ENCODE measurements around the gene AKIP1. TPM values are rescaled to one million over a fixed set of nuclear protein-coding genes. Genes with fewer than 3 reads are reported as not detected.

Gene AKIP1
- total and polyA plus RNA-seq, 2 of the 8 experiments (the other 6 are each of a cell fraction or from before 2014, with no cell fraction given), result 17.8 to 29.6 TPM

- Histone ChIP-seq H3K36me3 (ENCODE audit: control insufficient read depth in 2 of 4, insufficient read depth in 4 of 4, low read length in 3 of 4) (peaks cover 0 to 5% (median 0%) of the 10 kb centered on the region in 4 experiments; a peak in 1 of 8 replicates), H3K4me3 (ENCODE audit: extremely low read depth in 1 of 4, insufficient read depth in 2 of 4, low read depth in 3 of 4, low read length in 4 of 4) (no peak overlapping the region), H3K79me2 (ENCODE audit: control insufficient read depth in 1 of 2, insufficient read depth in 2 of 2, low read length in 2 of 2) (no peaks in the 10 kb centered on the region), H3K9ac (replicated peaks in 1 of 4; ENCODE audit: extremely low read depth in 1 of 4, low read depth in 3 of 4, low read length in 3 of 4) (no peak overlapping the region), H4K8ac (ENCODE audit: extremely low read depth, insufficient read depth, low read length) (no peak overlapping the region), H3K27ac (ENCODE audit: low read depth, low read length) (no peak overlapping the region), H2BK5ac (ENCODE audit: low read depth, low read length) (no peak overlapping the region), H3K27me3 (replicated peaks in 1 of 4; ENCODE audit: control insufficient read depth in 3 of 4, extremely low read depth in 1 of 4, insufficient read depth in 3 of 4, low read length in 3 of 4) (no peaks in the 10 kb centered on the region), H3K4me2 (ENCODE audit: insufficient read depth in 1 of 2, low read depth in 2 of 2, low read length in 2 of 2) (no peak overlapping the region), H4K91ac (replicated peaks; ENCODE audit: insufficient read length, low read length) (no peak overlapping the region), H2BK12ac (ENCODE audit: low read depth, low read length) (no peak overlapping the region), H3K4me1 (replicated peaks in 1 of 4; ENCODE audit: control insufficient read depth in 3 of 4, insufficient read depth in 4 of 4, low read length in 3 of 4) (no peaks in the 10 kb centered on the region), H4K20me1 (replicated peaks in 1 of 2; ENCODE audit: control insufficient read depth in 1 of 2, insufficient read depth in 2 of 2, low read length in 2 of 2) (no peaks in the 10 kb centered on the region), H2BK15ac (ENCODE audit: low read length) (no peak overlapping the region), H3K9me3 (ENCODE audit: insufficient read depth in 2 of 2, low read depth in 1 of 2, low read length in 1 of 2) (no peaks in the 10 kb centered on the region), H3K14ac (ENCODE audit: insufficient read length) (no peak overlapping the region), H3K79me1 (ENCODE audit: low read depth, low read length) (no peaks in the 10 kb centered on the region), H3K23ac (ENCODE audit: insufficient read length) (no peak overlapping the region), H3K23me2 (ENCODE audit: low read depth, low read length) (no peaks in the 10 kb centered on the region), H3K4ac (replicated peaks; ENCODE audit: insufficient read length, low read depth, low read length) (no peak overlapping the region), H2BK120ac (replicated peaks; ENCODE audit: low read depth, low read length) (no peak overlapping the region), H2AFZ (ENCODE audit: low read length) (no peak overlapping the region), H3K18ac (ENCODE audit: extremely low read depth, low read length) (no peak overlapping the region), H4K5ac (ENCODE audit: insufficient read length, low read depth, low read length) (no peak overlapping the region), H2BK20ac (ENCODE audit: low read length) (no peak overlapping the region), H3K56ac (replicated peaks; ENCODE audit: insufficient read length, low read depth, low read length) (no peak overlapping the region), H2AK5ac (ENCODE audit: low read depth, low read length) (no peak overlapping the region)
- CTCF ChIA-PET (ENCODE audit: partially characterized antibody), result interaction anchor here (1.1 to 1.3 kb wide), 3 partner anchors 15 to 148 kb away, joined by 3 read pairs; partner anchors contain the start of gene C11orf16
- FAIRE-seq (no peak), DNase-seq (ENCODE audit: low read depth in 1 of 2, low spot score in 2 of 2) (no peak)
- 91% methylated on average over 4 of the region's 4 CpGs; no CpG with 5 or more reads in 1 of the 2 experiments for WGBS, 2 experiments (ENCODE audit: extremely low coverage in 1 of 2, insufficient coverage in 1 of 2, insufficient read length in 1 of 2, insufficient replicate concordance in 2 of 2, low coverage in 1 of 2, low lambda C conversion rate in 2 of 2, missing lambda C conversion rate in 1 of 2)
- POLR2A ChIA-PET (ENCODE audit: partially characterized antibody), result no interaction called here
- TF ChIP-seq FOSL1 (IDR thresholded peaks at IDR 0.05; ENCODE audit: insufficient read depth, low read depth, low read length) (no peak), SUZ12 (IDR thresholded peaks at IDR 0.05; ENCODE audit: low read length) (no peak), BRCA1 (IDR thresholded peaks at IDR 0.05; ENCODE audit: low read depth, low read length) (no peak), EP300 (IDR thresholded peaks at IDR 0.05; ENCODE audit: borderline replicate concordance in 1 of 2, low read depth in 2 of 2, low read length in 2 of 2) (no peak), CEBPB (IDR thresholded peaks at IDR 0.05; ENCODE audit: low read depth, low read length) (no peak), SIX5 (IDR thresholded peaks at IDR 0.05; ENCODE audit: low read depth, low read length) (no peak), TCF12 (IDR thresholded peaks at IDR 0.05; ENCODE audit: low read depth, low read length) (no peak), TAF1 (IDR thresholded peaks at IDR 0.05; ENCODE audit: low read depth, low read length) (no peak), MAFK (IDR thresholded peaks at IDR 0.05; ENCODE audit: low read depth, low read length) (no peak), HDAC6 (IDR thresholded peaks at IDR 0.05; ENCODE audit: low read depth, low read length) (no peak), SRF (IDR thresholded peaks at IDR 0.05; ENCODE audit: low read depth, low read length) (no peak), BCL11A (IDR thresholded peaks at IDR 0.05; ENCODE audit: low read depth in 2 of 2, low read length in 2 of 2) (no peak), POU5F1 (IDR thresholded peaks at IDR 0.05; ENCODE audit: low read depth, low read length) (no peak)
Observed at GRCh38 chr11:8947230-8947943, 36.4 kb downstream of the AKIP1 start.

All from H1 (cell line).